HCT116 (cell line): ENCODE data around the gene TNFAIP8L3. TPM values are rescaled to one million over a fixed set of nuclear protein-coding genes. Genes with fewer than 3 reads are reported as not detected.

ENCODE experiments used
- ATAC-seq: fragments of 200-7000 bp; cut with Tn5 transposase; 2 replicates; pipeline ENCODE4 v1.9.1; 2020; ENCODE audit warnings: mild to moderate bottlenecking, moderate library complexity
- BruUV-seq: library from RNA; stranded (reverse); fragments of 400-500 nt; replicated peaks from 2 replicates; lab custom pipeline; 2021; lab: Mats Ljungman, UMichigan
- CTCF ChIA-PET: fragments of 300-600 bp; sonication (Branson Sonifier 250); formaldehyde crosslinking; loops from one replicate; lab custom pipeline; 2021; ENCODE audit warnings: antibody characterized with exemption; lab: Charles Lee
- POLR2A ChIA-PET: fragments of 300-600, 350-600 bp; sonication (Branson Sonifier 250); formaldehyde crosslinking; loops from one replicate; lab custom pipeline; 2021; ENCODE audit warnings: antibody characterized with exemption; lab: Charles Lee
- RAD21 ChIA-PET, 2 experiments: fragments of 300-600 bp; sonication (Branson Sonifier 250); formaldehyde crosslinking; loops; one replicate each; lab custom pipeline; 2023; ENCODE audit warnings: low total read pairs in 2 of 2; ENCODE audit not compliant: uncharacterized antibody in 2 of 2, unreplicated experiment in 2 of 2, low non-redundant PET in 1 of 2; lab: Charles Lee
- DNase-seq: peaks from one replicate; pipeline ENCODE4 v3.0.0-alpha.2; 2010; ENCODE audit warnings: low read depth, low spot score
- H2AFZ ChIP-seq: fragments of 200-600 bp; shearing (Covaris generic), sonication (generic); 2 replicates; pipeline ENCODE4 v1.6.1; 2017; ENCODE audit warnings: low read depth, mixed run types, mixed read lengths, antibody characterized with exemption, low read length; ENCODE audit not compliant: poor library complexity, severe bottlenecking
- H3K27ac ChIP-seq: 2 replicates; pipeline ENCODE4 v1.5.1; 2012; ENCODE audit warnings: low read depth, low read length
- H3K27me3 ChIP-seq: fragments of 200-600 bp; sonication (generic); 2 replicates; pipeline ENCODE4 v1.6.1; 2016; ENCODE audit warnings: mixed run types, low read length, mixed read lengths; ENCODE audit not compliant: insufficient read depth
- H3K36me3 ChIP-seq, 2 experiments: fragments of 200-500 bp in 1 of 2; fragments of 200-600 bp in 1 of 2; sonication (Bioruptor generic) in 1 of 2; sonication (generic) in 1 of 2; 2 replicates each; pipeline versions ENCODE4 v1.5.1 to v1.6.1; 2014 to 2016; ENCODE audit warnings: low read length in 2 of 2, inconsistent platforms in 1 of 2, mixed read lengths in 1 of 2, mixed run types in 1 of 2; ENCODE audit not compliant: insufficient read depth in 2 of 2, control insufficient read depth in 1 of 2
- H3K4me1 ChIP-seq, 2 experiments: fragments of 200-600 bp in 1 of 2; sonication (generic) in 1 of 2; 2 replicates each; pipeline versions ENCODE4 v1.5.1 to v1.6.1; 2012 to 2017; ENCODE audit warnings: low read length in 2 of 2, inconsistent platforms in 1 of 2, mild to moderate bottlenecking in 1 of 2, mixed read lengths in 1 of 2, mixed run types in 1 of 2, moderate library complexity in 1 of 2; ENCODE audit not compliant: insufficient read depth in 2 of 2, control insufficient read depth in 1 of 2
- H3K4me2 ChIP-seq: fragments of 200-600 bp; sonication (generic); 2 replicates; pipeline ENCODE4 v1.6.1; 2017; ENCODE audit warnings: mixed run types, low read length, mixed read lengths
- H3K4me3 ChIP-seq, 2 experiments: fragments of 200-600 bp in 1 of 2; sonication (generic) in 1 of 2; replicated peaks in 1 of 2; 2 replicates each; pipeline ENCODE4 v1.5.1; 2011 to 2016; ENCODE audit warnings: low read length in 2 of 2, control low read depth in 1 of 2, low read depth in 1 of 2, mild to moderate bottlenecking in 1 of 2, mixed read lengths in 1 of 2, mixed run types in 1 of 2
- H3K79me2 ChIP-seq: fragments of 200-600 bp; sonication (generic); 2 replicates; pipeline ENCODE4 v1.6.1; 2017; ENCODE audit warnings: mild to moderate bottlenecking, mixed run types, low read length, moderate library complexity, mixed read lengths; ENCODE audit not compliant: insufficient read depth
- H3K9ac ChIP-seq: fragments of 200-600 bp; sonication (generic); 2 replicates; pipeline ENCODE4 v1.6.1; 2016; ENCODE audit warnings: low read length, mixed read lengths
- H3K9me2 ChIP-seq: fragments of 200-600 bp; sonication (generic), shearing (Covaris generic); 2 replicates; pipeline ENCODE4 v1.6.1; 2017; ENCODE audit warnings: mixed run types, mild to moderate bottlenecking, moderate library complexity; ENCODE audit not compliant: insufficient read depth
- H3K9me3 ChIP-seq, 2 experiments: fragments of 200-500 bp in 1 of 2; fragments of 200-600 bp in 1 of 2; sonication (Bioruptor generic) in 1 of 2; sonication (generic) in 1 of 2; 2 replicates each; pipeline ENCODE4 v1.6.1; 2014 to 2017; ENCODE audit warnings: low read length in 2 of 2, mixed read lengths in 2 of 2, inconsistent platforms in 1 of 2, low read depth in 1 of 2, mild to moderate bottlenecking in 1 of 2, mixed run types in 1 of 2, moderate library complexity in 1 of 2; ENCODE audit not compliant: control insufficient read depth in 1 of 2, insufficient read depth in 1 of 2
- H4K20me1 ChIP-seq: fragments of 200-600 bp; sonication (generic), shearing (Covaris generic); 2 replicates; pipeline ENCODE4 v1.6.1; 2017; ENCODE audit warnings: mixed run types, mild to moderate bottlenecking, moderate library complexity; ENCODE audit not compliant: insufficient read depth
- CBX3 ChIP-seq: IDR thresholded peaks from 2 replicates; pipeline ENCODE4 v1.6.1; 2012; ENCODE audit warnings: low read depth
- EGR1 ChIP-seq: IDR thresholded peaks from 2 replicates; pipeline ENCODE4 v1.6.1; 2012; ENCODE audit warnings: low read depth
- ELF1 ChIP-seq: IDR thresholded peaks from 2 replicates; pipeline ENCODE4 v1.6.1; 2012; ENCODE audit warnings: low read depth, borderline replicate concordance
- EZH2 ChIP-seq: fragments of 200-600 bp; sonication (generic); IDR thresholded peaks from 2 replicates; pipeline ENCODE4 v1.6.1; 2017; ENCODE audit warnings: antibody characterized with exemption, mixed run types
- EZH2phosphoT487 ChIP-seq: fragments of 200-600 bp; IDR thresholded peaks from 2 replicates; pipeline ENCODE4 v1.6.1; 2018; ENCODE audit warnings: antibody characterized with exemption, borderline replicate concordance
- FOSL1 ChIP-seq: IDR thresholded peaks from 2 replicates; pipeline ENCODE4 v1.6.1; 2012; ENCODE audit warnings: low read depth
- MAX ChIP-seq: IDR thresholded peaks from 2 replicates; pipeline ENCODE4 v1.6.1; 2012
- POLR2A ChIP-seq: IDR thresholded peaks from 2 replicates; pipeline ENCODE4 v1.7.0; 2011; ENCODE audit warnings: borderline replicate concordance; ENCODE audit not compliant: insufficient read depth, insufficient read length; ENCODE audit errors: extremely low read depth
- POLR2AphosphoS5 ChIP-seq: IDR thresholded peaks from 2 replicates; pipeline ENCODE4 v1.6.1; 2011; ENCODE audit warnings: mild to moderate bottlenecking, low read depth, low read length, moderate library complexity
- RAD21 ChIP-seq: IDR thresholded peaks from 2 replicates; pipeline ENCODE4 v1.6.1; 2012; ENCODE audit warnings: low read depth, mild to moderate bottlenecking
- SIN3A ChIP-seq: IDR thresholded peaks from 2 replicates; pipeline ENCODE4 v1.6.1; 2012; ENCODE audit warnings: low read depth
- TCF7L2 ChIP-seq: IDR thresholded peaks from 2 replicates; pipeline ENCODE4 v1.7.0; 2011; ENCODE audit warnings: borderline replicate concordance, inconsistent platforms; ENCODE audit not compliant: insufficient read depth, insufficient read length; ENCODE audit errors: extremely low read depth
- ZFX ChIP-seq: fragments of 450-650 bp; IDR thresholded peaks from 2 replicates; pipeline ENCODE4 v1.6.1; 2017
- ZNF274 ChIP-seq: fragments of 200-500 bp; sonication (Bioruptor generic); IDR thresholded peaks from 2 replicates; pipeline ENCODE4 v1.6.1; 2014; ENCODE audit warnings: mild to moderate bottlenecking, low read depth, low read length, inconsistent platforms
- intact Hi-C: fragments of 100-400 bp; cut with micrococcal nuclease; formaldehyde crosslinking; loops from 2 replicates; pipeline ENCODE4 v1.10.0; 2022
- total RNA-seq: library from RNA; stranded (reverse); gene quantifications from one replicate; pipeline ENCODE4 v1.2.1, GENCODE V29; 2021; ENCODE audit not compliant: unreplicated experiment
- TF ChIP-seq, protein P1 (sequence below): IDR thresholded peaks from 2 replicates; pipeline ENCODE4 v1.6.1; 2012; ENCODE audit warnings: low read depth
- TF ChIP-seq, protein P2 (sequence below), 3 experiments: fragments of 200-600 bp in 1 of 3; sonication (generic) in 1 of 3; IDR thresholded peaks in 2 of 3; conservative IDR thresholded peaks in 1 of 3; 2 replicates each; pipeline ENCODE4 v1.5.1; 2012 to 2017; ENCODE audit warnings: low read depth in 2 of 3, low read length in 2 of 3, antibody characterized with exemption in 1 of 3, borderline replicate concordance in 1 of 3, control low read depth in 1 of 3, mild to moderate bottlenecking in 1 of 3, mixed read lengths in 1 of 3, mixed run types in 1 of 3, moderate library complexity in 1 of 3; ENCODE audit not compliant: insufficient read depth in 1 of 3
- TF ChIP-seq, protein P3 (sequence below): IDR thresholded peaks from 2 replicates; pipeline ENCODE4 v1.6.1; 2012

Gene TNFAIP8L3
- total RNA-seq, 1 experiment from 2014 or later = 0.47 TPM

DNA sequence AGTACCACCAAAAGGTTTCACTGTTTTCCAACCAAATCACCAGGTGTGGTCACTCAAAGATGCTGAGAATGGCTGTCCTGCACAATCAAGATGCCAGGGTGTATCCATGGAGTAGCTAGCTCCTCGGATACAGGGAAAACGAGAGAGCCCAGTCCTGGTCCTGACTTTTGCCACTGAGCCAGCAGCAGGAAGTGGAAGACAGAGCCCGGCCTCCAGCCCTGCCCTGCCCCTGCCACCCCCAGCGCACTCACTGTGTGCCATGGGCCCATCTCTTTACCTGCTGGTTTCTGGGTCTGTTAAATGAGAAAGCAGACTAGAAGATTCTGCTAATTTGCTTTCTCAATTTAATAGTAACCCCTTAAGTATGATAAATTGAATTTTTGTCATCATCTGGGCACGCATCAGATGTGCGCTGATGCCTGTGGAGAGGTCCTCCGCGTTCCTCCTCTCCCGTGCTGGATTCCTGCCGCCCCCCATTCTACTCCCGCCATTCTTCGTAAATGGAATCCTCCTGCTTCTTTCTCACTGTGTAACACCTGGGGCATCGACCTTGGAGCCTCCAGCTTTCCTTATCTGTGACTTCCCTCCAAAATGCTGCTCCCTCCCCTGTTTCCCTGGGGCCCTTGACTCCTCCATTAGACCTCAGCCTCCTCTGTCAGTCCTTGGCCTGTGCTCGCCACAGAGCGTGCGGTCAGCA, 18.0 kb downstream of the TNFAIP8L3 start:
- H3K79me2 ChIP-seq = no peaks in the 10 kb centered on the region
- H2AFZ ChIP-seq = no peak overlapping the region

More for the DNA sequence above, 18.0 kb downstream of the TNFAIP8L3 start:
- ChIA-PET RAD21 (no interaction called here), POLR2A (no interaction called here), CTCF (no interaction called here)
- H3K4me1 ChIP-seq = peaks cover 6% of the 10 kb centered on the region in 2 experiments; a peak in 2 of 4 replicates
- TF ChIP-seq ZNF274 (no peak), CBX3 (no peak), EZH2 (no peak), RAD21 (no peak), POLR2AphosphoS5 (no peak), SIN3A (no peak), TCF7L2 (no peak), POLR2A (no peak), MAX (no peak), EZH2phosphoT487 (no peak), ZFX (no peak), ELF1 (no peak), FOSL1 (no peak), EGR1 (no peak)
- TF ChIP-seq, protein P1, sequence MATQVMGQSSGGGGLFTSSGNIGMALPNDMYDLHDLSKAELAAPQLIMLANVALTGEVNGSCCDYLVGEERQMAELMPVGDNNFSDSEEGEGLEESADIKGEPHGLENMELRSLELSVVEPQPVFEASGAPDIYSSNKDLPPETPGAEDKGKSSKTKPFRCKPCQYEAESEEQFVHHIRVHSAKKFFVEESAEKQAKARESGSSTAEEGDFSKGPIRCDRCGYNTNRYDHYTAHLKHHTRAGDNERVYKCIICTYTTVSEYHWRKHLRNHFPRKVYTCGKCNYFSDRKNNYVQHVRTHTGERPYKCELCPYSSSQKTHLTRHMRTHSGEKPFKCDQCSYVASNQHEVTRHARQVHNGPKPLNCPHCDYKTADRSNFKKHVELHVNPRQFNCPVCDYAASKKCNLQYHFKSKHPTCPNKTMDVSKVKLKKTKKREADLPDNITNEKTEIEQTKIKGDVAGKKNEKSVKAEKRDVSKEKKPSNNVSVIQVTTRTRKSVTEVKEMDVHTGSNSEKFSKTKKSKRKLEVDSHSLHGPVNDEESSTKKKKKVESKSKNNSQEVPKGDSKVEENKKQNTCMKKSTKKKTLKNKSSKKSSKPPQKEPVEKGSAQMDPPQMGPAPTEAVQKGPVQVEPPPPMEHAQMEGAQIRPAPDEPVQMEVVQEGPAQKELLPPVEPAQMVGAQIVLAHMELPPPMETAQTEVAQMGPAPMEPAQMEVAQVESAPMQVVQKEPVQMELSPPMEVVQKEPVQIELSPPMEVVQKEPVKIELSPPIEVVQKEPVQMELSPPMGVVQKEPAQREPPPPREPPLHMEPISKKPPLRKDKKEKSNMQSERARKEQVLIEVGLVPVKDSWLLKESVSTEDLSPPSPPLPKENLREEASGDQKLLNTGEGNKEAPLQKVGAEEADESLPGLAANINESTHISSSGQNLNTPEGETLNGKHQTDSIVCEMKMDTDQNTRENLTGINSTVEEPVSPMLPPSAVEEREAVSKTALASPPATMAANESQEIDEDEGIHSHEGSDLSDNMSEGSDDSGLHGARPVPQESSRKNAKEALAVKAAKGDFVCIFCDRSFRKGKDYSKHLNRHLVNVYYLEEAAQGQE = no peak
- TF ChIP-seq, protein P2, sequence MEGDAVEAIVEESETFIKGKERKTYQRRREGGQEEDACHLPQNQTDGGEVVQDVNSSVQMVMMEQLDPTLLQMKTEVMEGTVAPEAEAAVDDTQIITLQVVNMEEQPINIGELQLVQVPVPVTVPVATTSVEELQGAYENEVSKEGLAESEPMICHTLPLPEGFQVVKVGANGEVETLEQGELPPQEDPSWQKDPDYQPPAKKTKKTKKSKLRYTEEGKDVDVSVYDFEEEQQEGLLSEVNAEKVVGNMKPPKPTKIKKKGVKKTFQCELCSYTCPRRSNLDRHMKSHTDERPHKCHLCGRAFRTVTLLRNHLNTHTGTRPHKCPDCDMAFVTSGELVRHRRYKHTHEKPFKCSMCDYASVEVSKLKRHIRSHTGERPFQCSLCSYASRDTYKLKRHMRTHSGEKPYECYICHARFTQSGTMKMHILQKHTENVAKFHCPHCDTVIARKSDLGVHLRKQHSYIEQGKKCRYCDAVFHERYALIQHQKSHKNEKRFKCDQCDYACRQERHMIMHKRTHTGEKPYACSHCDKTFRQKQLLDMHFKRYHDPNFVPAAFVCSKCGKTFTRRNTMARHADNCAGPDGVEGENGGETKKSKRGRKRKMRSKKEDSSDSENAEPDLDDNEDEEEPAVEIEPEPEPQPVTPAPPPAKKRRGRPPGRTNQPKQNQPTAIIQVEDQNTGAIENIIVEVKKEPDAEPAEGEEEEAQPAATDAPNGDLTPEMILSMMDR (IDR thresholded peaks at IDR 0.05 in 2 of 3, conservative IDR thresholded peaks at IDR 0.05 in 1 of 3; ENCODE audit: borderline replicate concordance in 1 of 3, insufficient read depth in 1 of 3, low read depth in 2 of 3, low read length in 2 of 3) = no peak
- TF ChIP-seq, protein P3, sequence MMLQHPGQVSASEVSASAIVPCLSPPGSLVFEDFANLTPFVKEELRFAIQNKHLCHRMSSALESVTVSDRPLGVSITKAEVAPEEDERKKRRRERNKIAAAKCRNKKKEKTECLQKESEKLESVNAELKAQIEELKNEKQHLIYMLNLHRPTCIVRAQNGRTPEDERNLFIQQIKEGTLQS = no peak
- no peak for ATAC-seq
- no peaks in the 10 kb centered on the region for H3K27me3 ChIP-seq
- H3K4me2 ChIP-seq = no peak overlapping the region
- H3K9me2 ChIP-seq = no peaks in the 10 kb centered on the region
- H3K9ac ChIP-seq = no peak overlapping the region
- DNase-seq = no peak
- BruUV-seq = no TSS peak
- no peaks in the 10 kb centered on the region for H3K9me3 ChIP-seq
- no peak overlapping the region for H3K4me3 ChIP-seq
- intact Hi-C loops = no loop called here
- no peaks in the 10 kb centered on the region for H3K36me3 ChIP-seq
- H3K27ac ChIP-seq = no peak overlapping the region
- no peaks in the 10 kb centered on the region for H4K20me1 ChIP-seq
